Measurements from ENCODE around the gene CMIP.
A peak's percentile ranks its signal among the peaks of the same experiment; 100 is the strongest.

Gene CMIP

GRCh38 chr16:81436386-81436785, 8.2 kb upstream of the CMIP start:
- no peak for DNase-seq (ENCODE audit: low read depth, low spot score)
- Histone ChIP-seq H3K4me1 (ENCODE audit: insufficient read depth, insufficient read length) (peaks cover 6% of the 10 kb centered on the region), H3K9ac (ENCODE audit: insufficient read length, low read depth) (no peak overlapping the region), H3K27me3 (ENCODE audit: insufficient read depth, insufficient read length) (no peaks in the 10 kb centered on the region), H3K9me3 (ENCODE audit: insufficient read depth, low read length) (no peaks in the 10 kb centered on the region), H3K36me3 (ENCODE audit: insufficient read depth, insufficient read length, low read length) (no peaks in the 10 kb centered on the region), H3K4me3 (ENCODE audit: insufficient read length, low read depth) (no peak overlapping the region)
- TF ChIP-seq ZNF274 (IDR thresholded peaks at IDR 0.05; ENCODE audit: low read depth, low read length) (no peak), YY1 (IDR thresholded peaks at IDR 0.05; ENCODE audit: insufficient read depth, insufficient read length) (no peak)

DNA sequence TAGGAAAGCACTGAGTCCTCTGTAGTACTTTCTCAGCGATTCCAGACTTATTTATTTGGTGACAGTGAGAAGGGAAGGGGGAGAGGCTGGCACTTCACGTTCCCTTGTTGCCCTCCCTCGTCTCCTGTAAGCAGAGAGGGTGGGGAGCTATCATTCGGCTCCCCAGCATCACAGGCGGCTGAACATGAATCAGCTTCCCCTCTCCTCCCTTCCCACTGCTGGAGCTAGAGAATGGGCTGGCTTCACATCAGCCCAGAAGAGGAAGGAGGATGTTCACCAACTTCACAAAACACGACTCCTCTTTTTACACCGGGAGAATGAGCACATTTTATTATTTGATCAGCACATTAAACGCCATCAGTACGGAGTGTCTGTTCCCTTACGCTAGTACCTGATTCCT, 6.7 kb upstream of the CMIP start:
- Histone ChIP-seq H3K9ac (ENCODE audit: insufficient read length, low read depth) (no peak overlapping the region), H3K36me3 (ENCODE audit: insufficient read depth, insufficient read length, low read length) (no peaks in the 10 kb centered on the region), H3K9me3 (ENCODE audit: insufficient read depth, low read length) (no peaks in the 10 kb centered on the region), H3K4me1 (ENCODE audit: insufficient read depth, insufficient read length) (peaks cover 5% of the 10 kb centered on the region), H3K4me3 (ENCODE audit: insufficient read length, low read depth) (no peak overlapping the region), H3K27me3 (ENCODE audit: insufficient read depth, insufficient read length) (peaks cover 9% of the 10 kb centered on the region)
- TF ChIP-seq ZNF274 (IDR thresholded peaks at IDR 0.05; ENCODE audit: low read depth, low read length) (no peak), SUZ12 (IDR thresholded peaks at IDR 0.05; ENCODE audit: extremely low read depth, insufficient read depth, insufficient read length) (no peak), YY1 (IDR thresholded peaks at IDR 0.05; ENCODE audit: insufficient read depth, insufficient read length) (no peak)
- no peak for DNase-seq (ENCODE audit: low read depth, low spot score)

DNA sequence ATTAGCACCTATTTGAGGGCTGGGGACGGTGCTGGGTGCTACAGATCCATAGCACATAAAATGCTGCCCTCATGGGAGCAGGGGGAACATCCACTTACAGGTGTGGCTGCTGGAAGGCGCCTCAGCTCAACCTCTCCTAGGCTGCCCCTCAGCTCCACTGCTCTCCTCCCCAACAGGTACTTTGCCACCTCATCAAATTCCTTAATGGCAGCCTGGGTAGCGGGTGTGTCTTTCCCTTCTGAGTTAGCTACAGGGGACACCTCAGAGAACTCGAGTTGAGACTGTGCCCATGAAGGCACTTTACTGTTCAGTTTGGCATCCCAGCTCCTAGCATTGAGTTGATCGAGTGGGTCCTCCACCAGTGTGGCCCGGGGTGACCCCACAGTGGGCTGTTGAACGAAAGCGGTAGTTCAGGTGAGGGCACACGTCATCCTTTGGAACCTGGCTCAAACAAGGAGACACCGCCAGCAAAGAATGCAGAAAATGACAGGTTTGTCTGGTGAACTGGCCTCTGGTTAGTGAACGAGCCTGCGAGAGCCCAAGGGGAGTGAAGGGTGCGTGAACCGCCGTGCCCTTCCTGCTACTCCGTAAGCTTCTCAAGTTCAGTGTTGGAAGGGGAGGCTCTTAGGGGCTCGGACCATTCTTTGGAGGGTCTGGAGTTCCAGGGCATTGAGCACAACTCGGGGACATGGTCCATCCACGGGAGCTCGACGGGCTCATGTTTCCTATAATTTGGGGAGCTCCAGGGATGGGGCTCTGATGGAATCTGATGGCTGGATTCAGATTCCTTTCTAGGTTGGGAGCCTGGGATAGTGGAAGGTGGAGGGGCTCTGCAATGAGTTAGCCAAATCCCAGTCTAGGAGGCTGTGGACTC, 3.5 kb upstream of the CMIP start:
- TF ChIP-seq YY1 (IDR thresholded peaks at IDR 0.05; ENCODE audit: insufficient read depth, insufficient read length) (no peak), ZNF274 (IDR thresholded peaks at IDR 0.05; ENCODE audit: low read depth, low read length) (no peak), SUZ12 (IDR thresholded peaks at IDR 0.05; ENCODE audit: extremely low read depth, insufficient read depth, insufficient read length) (no peak)
- DNase-seq (ENCODE audit: low read depth, low spot score), result no peak
- Histone ChIP-seq H3K36me3 (ENCODE audit: insufficient read depth, insufficient read length, low read length) (no peaks in the 10 kb centered on the region), H3K9ac (ENCODE audit: insufficient read length, low read depth) (no peak overlapping the region), H3K27me3 (ENCODE audit: insufficient read depth, insufficient read length) (peaks cover 16% of the 10 kb centered on the region), H3K4me1 (ENCODE audit: insufficient read depth, insufficient read length) (no peaks in the 10 kb centered on the region), H3K9me3 (ENCODE audit: insufficient read depth, low read length) (no peaks in the 10 kb centered on the region), H3K4me3 (ENCODE audit: insufficient read length, low read depth) (no peak overlapping the region)

- Histone ChIP-seq H3K4me3 (ENCODE audit: insufficient read length, low read depth) (no peak overlapping the region), H3K9ac (ENCODE audit: insufficient read length, low read depth) (no peak overlapping the region), H3K27me3 (ENCODE audit: insufficient read depth, insufficient read length) (peaks cover 16% of the 10 kb centered on the region), H3K9me3 (ENCODE audit: insufficient read depth, low read length) (no peaks in the 10 kb centered on the region), H3K4me1 (ENCODE audit: insufficient read depth, insufficient read length) (peaks cover 5% of the 10 kb centered on the region), H3K36me3 (ENCODE audit: insufficient read depth, insufficient read length, low read length) (peaks cover 3% of the 10 kb centered on the region)
- DNase-seq (ENCODE audit: low read depth, low spot score), result no peak
- no peak for TF ChIP-seq ZNF274 (IDR thresholded peaks at IDR 0.05; ENCODE audit: low read depth, low read length)
- no peak for TF ChIP-seq YY1 (IDR thresholded peaks at IDR 0.05; ENCODE audit: insufficient read depth, insufficient read length)
- TF ChIP-seq SUZ12 (IDR thresholded peaks at IDR 0.05; ENCODE audit: extremely low read depth, insufficient read depth, insufficient read length), result no peak
Observed at GRCh38 chr16:81442220-81442915, 2.2 kb upstream of the CMIP start.

DNA sequence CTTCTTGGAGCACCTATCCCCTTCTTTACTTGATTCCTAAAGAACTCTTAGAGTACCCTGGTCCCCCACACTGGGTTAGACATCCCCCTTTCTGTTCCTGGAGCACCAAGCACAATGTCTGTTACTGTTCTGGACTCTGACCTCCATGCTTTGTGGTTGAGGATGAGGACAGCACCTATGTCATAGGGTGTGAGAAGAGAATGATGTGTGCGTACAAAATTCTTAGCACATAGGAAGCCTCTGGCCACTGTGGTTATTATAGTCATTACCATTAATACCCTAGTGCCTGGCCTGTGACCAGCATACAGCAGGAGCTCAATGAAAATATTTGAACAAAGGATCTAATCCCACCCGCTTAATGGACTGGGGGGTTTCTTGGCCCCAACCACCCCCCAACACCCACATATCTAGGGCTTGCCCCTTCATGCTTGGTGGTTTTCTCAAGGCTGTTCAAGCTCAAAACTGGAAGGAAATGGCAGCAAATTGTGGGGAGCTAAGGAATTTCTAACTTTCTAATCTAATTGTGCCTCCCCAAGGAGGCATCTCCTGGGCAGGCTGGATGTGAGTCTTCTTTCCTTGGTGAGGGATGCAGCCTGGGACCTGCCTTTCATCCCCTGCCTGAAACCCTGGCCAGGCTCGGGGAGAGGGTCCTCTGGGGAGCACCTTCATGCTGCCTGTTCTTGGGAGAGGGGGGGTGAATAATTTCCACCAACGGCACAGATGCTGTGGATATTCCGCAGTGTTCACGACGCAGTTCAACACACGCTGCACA, 1.5 kb upstream of the CMIP start:
- Histone ChIP-seq H3K4me3 (ENCODE audit: insufficient read length, low read depth) (no peak overlapping the region), H3K9me3 (ENCODE audit: insufficient read depth, low read length) (no peaks in the 10 kb centered on the region), H3K4me1 (ENCODE audit: insufficient read depth, insufficient read length) (peaks cover 9% of the 10 kb centered on the region), H3K27me3 (ENCODE audit: insufficient read depth, insufficient read length) (peaks cover 16% of the 10 kb centered on the region), H3K36me3 (ENCODE audit: insufficient read depth, insufficient read length, low read length) (peaks cover 10% of the 10 kb centered on the region), H3K9ac (ENCODE audit: insufficient read length, low read depth) (no peak overlapping the region)
- no peak for DNase-seq (ENCODE audit: low read depth, low spot score)
- no peak for TF ChIP-seq ZNF274 (IDR thresholded peaks at IDR 0.05; ENCODE audit: low read depth, low read length)
- no peak for TF ChIP-seq SUZ12 (IDR thresholded peaks at IDR 0.05; ENCODE audit: extremely low read depth, insufficient read depth, insufficient read length)
- TF ChIP-seq YY1 (IDR thresholded peaks at IDR 0.05; ENCODE audit: insufficient read depth, insufficient read length), result no peak

DNA sequence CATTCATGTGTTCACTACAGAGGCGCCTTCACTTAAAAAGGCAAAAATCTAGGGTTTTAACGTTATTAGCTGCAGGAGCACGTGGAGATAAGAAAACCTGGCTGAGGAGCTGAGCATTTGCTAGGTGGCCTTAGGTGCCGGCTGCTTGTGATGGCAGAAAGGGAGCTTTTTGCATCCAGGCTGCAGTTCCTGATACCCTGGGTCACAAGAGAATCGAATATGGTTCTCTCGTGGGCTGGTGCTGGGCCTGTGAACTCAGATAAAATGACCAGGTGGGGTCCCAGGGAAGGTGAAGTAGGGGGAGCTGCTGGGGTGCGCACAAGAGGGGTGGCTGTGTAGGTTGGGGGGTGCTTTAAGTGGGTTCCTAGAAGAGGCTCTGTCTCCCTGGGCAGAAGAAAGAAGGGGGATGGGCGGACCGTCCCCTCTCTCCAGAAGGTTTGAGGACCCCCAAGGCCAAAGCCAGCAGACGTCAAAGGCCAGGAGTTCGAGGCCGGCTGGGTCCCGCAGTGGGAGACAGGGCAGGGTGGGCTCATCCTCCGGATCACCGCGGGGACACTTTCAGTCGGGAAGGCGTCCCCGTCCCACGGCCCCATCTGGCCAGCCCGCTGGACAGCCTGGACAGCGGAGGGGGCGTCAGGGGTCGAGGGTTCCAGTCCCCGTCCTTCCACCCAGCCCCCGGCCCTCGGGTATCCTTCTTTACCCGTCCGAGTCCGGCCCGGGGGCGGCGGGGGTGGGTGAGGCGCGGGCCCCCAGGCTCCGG, 740 bp upstream of the CMIP start:
- peak overlapping the region; percentile 61 for H3K4me3 ChIP-seq (ENCODE audit: insufficient read length, low read depth)
- TF ChIP-seq YY1 (IDR thresholded peaks at IDR 0.05; ENCODE audit: insufficient read depth, insufficient read length) (no peak), ZNF274 (IDR thresholded peaks at IDR 0.05; ENCODE audit: low read depth, low read length) (no peak), SUZ12 (IDR thresholded peaks at IDR 0.05; ENCODE audit: extremely low read depth, insufficient read depth, insufficient read length) (no peak)
- H3K9ac ChIP-seq (ENCODE audit: insufficient read length, low read depth), result peak overlapping the region; percentile 87
- peaks cover 16% of the 10 kb centered on the region for H3K27me3 ChIP-seq (ENCODE audit: insufficient read depth, insufficient read length)
- DNase-seq (ENCODE audit: low read depth, low spot score), result no peak
- H3K9me3 ChIP-seq (ENCODE audit: insufficient read depth, low read length), result no peaks in the 10 kb centered on the region
- peaks cover 16% of the 10 kb centered on the region for H3K4me1 ChIP-seq (ENCODE audit: insufficient read depth, insufficient read length)
- H3K36me3 ChIP-seq (ENCODE audit: insufficient read depth, insufficient read length, low read length), result peaks cover 15% of the 10 kb centered on the region

Data from NT2/D1 (cell line).